GM12878 (cell line): ENCODE results near the gene MYBL2. TPM values are rescaled to one million over a fixed set of nuclear protein-coding genes. Genes with fewer than 3 reads are reported as not detected.

ENCODE experiments used
- ATAC-seq: fragments of 200-7000 bp; cut with Tn5 transposase; 3 replicates; pipeline ENCODE4 v1.9.1; 2020; ENCODE audit warnings: mild to moderate bottlenecking, moderate library complexity
- BruUV-seq: library from RNA; stranded (reverse); fragments of 400-500 nt; replicated peaks from 2 replicates; lab custom pipeline; 2021; lab: Mats Ljungman, UMichigan
- CTCF ChIA-PET: fragments of 300-600 bp; sonication (Branson Sonifier 250); formaldehyde crosslinking; extraction: SDS; loops from one replicate; lab custom pipeline; 2021; ENCODE audit warnings: inconsistent platforms; lab: Yijun Ruan, JAX
- POLR2A ChIA-PET: fragments of 350-600 bp; formaldehyde crosslinking; extraction: SDS; loops from one replicate; lab custom pipeline; 2021; ENCODE audit warnings: inconsistent platforms; lab: Charles Lee
- RAD21 ChIA-PET: fragments of 300-600 bp; sonication (Branson Sonifier 250); formaldehyde crosslinking; loops from one replicate; lab custom pipeline; 2023; ENCODE audit warnings: antibody characterized with exemption; ENCODE audit not compliant: unreplicated experiment; lab: Charles Lee
- SMC1A ChIA-PET: fragments of 300-600 bp; sonication (Branson Sonifier 250); formaldehyde crosslinking; loops from one replicate; lab custom pipeline; 2023; ENCODE audit not compliant: unreplicated experiment, uncharacterized antibody; lab: Charles Lee
- DNase-seq: peaks from one replicate; pipeline ENCODE4 v3.0.0-alpha.2; 2011; ENCODE audit warnings: low read depth, low spot score
- FAIRE-seq: peaks from 3 replicates; lab custom pipeline; 2011; peaks lifted over from hg19 to GRCh38; lab: Jason Lieb, UNC
- H2AFZ ChIP-seq: 2 replicates; pipeline ENCODE4 v1.6.0; 2011; ENCODE audit warnings: low read depth, low read length, control low read depth; ENCODE audit not compliant: control insufficient read depth
- H3K27ac ChIP-seq: 2 replicates; pipeline ENCODE4 v1.5.1; 2011; ENCODE audit warnings: control low read depth; ENCODE audit not compliant: control insufficient read depth, insufficient read depth
- H3K27me3 ChIP-seq, 2 experiments: replicated peaks in 1 of 2; 2 replicates each; pipeline versions ENCODE4 v1.6.0 to v1.6.1; 2011; ENCODE audit warnings: low read length in 1 of 2; ENCODE audit not compliant: control insufficient read depth in 2 of 2, insufficient read depth in 2 of 2
- H3K36me3 ChIP-seq, 2 experiments: 2 replicates each; pipeline ENCODE4 v1.5.1; 2011; ENCODE audit warnings: low read length in 1 of 2; ENCODE audit not compliant: control insufficient read depth in 2 of 2, insufficient read depth in 2 of 2
- H3K4me1 ChIP-seq: 2 replicates; pipeline ENCODE4 v1.6.1; 2011; ENCODE audit warnings: mild to moderate bottlenecking, low read length, moderate library complexity, mixed read lengths; ENCODE audit not compliant: control insufficient read depth, insufficient read depth
- H3K4me2 ChIP-seq: 2 replicates; pipeline ENCODE4 v1.6.0; 2011; ENCODE audit warnings: control low read depth; ENCODE audit not compliant: control insufficient read depth, insufficient read depth
- H3K4me3 ChIP-seq: fragments of 200-600 bp; sonication (generic); 2 replicates; pipeline ENCODE4 v1.5.1; 2016
- H3K79me2 ChIP-seq: 2 replicates; pipeline ENCODE4 v1.6.0; 2011; ENCODE audit warnings: low read length; ENCODE audit not compliant: control insufficient read depth, insufficient read depth
- H3K9ac ChIP-seq: 2 replicates; pipeline ENCODE4 v1.8.0; 2011; ENCODE audit warnings: low read length, control low read depth, mixed read lengths; ENCODE audit not compliant: control insufficient read depth, insufficient read depth
- H3K9me3 ChIP-seq: replicated peaks from 3 replicates; pipeline ENCODE4 v1.5.1; 2011; ENCODE audit warnings: mild to moderate bottlenecking, low read length; ENCODE audit not compliant: control insufficient read depth, insufficient read depth
- H4K20me1 ChIP-seq: 2 replicates; pipeline ENCODE4 v1.6.0; 2011; ENCODE audit not compliant: control insufficient read depth, insufficient read depth
- BMI1 ChIP-seq: fragments of 450-650 bp; IDR thresholded peaks from 2 replicates; pipeline ENCODE4 v1.6.1; 2016; ENCODE audit warnings: mild to moderate bottlenecking, moderate library complexity, borderline replicate concordance
- E4F1 ChIP-seq: fragments of 450-650 bp; IDR thresholded peaks from 2 replicates; pipeline ENCODE4 v1.6.1; 2018; ENCODE audit warnings: borderline replicate concordance, mild to moderate bottlenecking; ENCODE audit not compliant: partially characterized antibody
- EGR1 ChIP-seq, 2 experiments: IDR thresholded peaks; 1 replicate in 1 of 2; 2 replicates in 1 of 2; pipeline ENCODE4 v1.6.1; 2011 to 2012; ENCODE audit warnings: low read depth in 2 of 2, low read length in 2 of 2, borderline replicate concordance in 1 of 2, mild to moderate bottlenecking in 1 of 2, moderate library complexity in 1 of 2
- FOXM1 ChIP-seq: IDR thresholded peaks from 2 replicates; pipeline ENCODE4 v1.6.1; 2012; ENCODE audit warnings: low read depth, mild to moderate bottlenecking, inconsistent platforms, low read length, moderate library complexity
- KDM1A ChIP-seq: fragments of 200-600 bp; sonication (generic); IDR thresholded peaks from 2 replicates; pipeline ENCODE4 v1.6.1; 2016; ENCODE audit warnings: borderline replicate concordance
- MEF2B ChIP-seq: fragments of 450-650 bp; IDR thresholded peaks from 2 replicates; pipeline ENCODE4 v1.6.1; 2018; ENCODE audit warnings: mild to moderate bottlenecking, moderate library complexity; ENCODE audit not compliant: partially characterized antibody, poor library complexity, severe bottlenecking
- MTA3 ChIP-seq: IDR thresholded peaks from 2 replicates; pipeline ENCODE4 v1.6.1; 2012; ENCODE audit warnings: low read length, inconsistent platforms, borderline replicate concordance
- NFIC ChIP-seq: IDR thresholded peaks from 2 replicates; pipeline ENCODE4 v1.6.1; 2012; ENCODE audit warnings: low read depth, mild to moderate bottlenecking, inconsistent platforms, low read length, moderate library complexity
- NRF1 ChIP-seq: conservative IDR thresholded peaks from 2 replicates; pipeline ENCODE4 v1.6.1; 2011; ENCODE audit warnings: mild to moderate bottlenecking, low read depth, low read length, improper control_type of control experiment
- PML ChIP-seq: IDR thresholded peaks from 2 replicates; pipeline ENCODE4 v1.6.1; 2012; ENCODE audit warnings: low read length, inconsistent platforms
- RAD51 ChIP-seq: fragments of 450-650 bp; IDR thresholded peaks from 2 replicates; pipeline ENCODE4 v1.6.1; 2016; ENCODE audit warnings: moderate library complexity, mild to moderate bottlenecking, inconsistent platforms
- RB1 ChIP-seq: fragments of 450-650 bp; formaldehyde crosslinking; IDR thresholded peaks from 2 replicates; pipeline ENCODE4 v1.6.1; 2017; ENCODE audit warnings: mild to moderate bottlenecking, borderline replicate concordance
- RCOR1 ChIP-seq: conservative IDR thresholded peaks from 2 replicates; pipeline ENCODE4 v1.6.1; 2012; ENCODE audit warnings: low read depth, low read length, improper control_type of control experiment
- RUNX3 ChIP-seq: IDR thresholded peaks from 2 replicates; pipeline ENCODE4 v1.6.1; 2012; ENCODE audit warnings: low read length, inconsistent platforms
- SMAD5 ChIP-seq: IDR thresholded peaks from 2 replicates; pipeline ENCODE4 v1.6.1; 2016; ENCODE audit warnings: antibody characterized with exemption, low read depth
- SREBF2 ChIP-seq: IDR thresholded peaks from 2 replicates; pipeline ENCODE4 v1.6.1; 2012; ENCODE audit warnings: mild to moderate bottlenecking, low read length
- ZBTB40 ChIP-seq: fragments of 450-650 bp; IDR thresholded peaks from 2 replicates; pipeline ENCODE4 v1.6.1; 2016; ENCODE audit warnings: mild to moderate bottlenecking, moderate library complexity, borderline replicate concordance
- WGBS: methylation state at CpG from one replicate; pipeline ENCODE4 v1.1.6; 2016; ENCODE audit warnings: low lambda C conversion rate; ENCODE audit not compliant: insufficient replicate concordance, insufficient coverage; ENCODE audit errors: missing lambda C conversion rate; 5-methylcytosine and 5-hydroxymethylcytosine counted together
- in situ Hi-C: fragments of 300-500 bp; cut with MboI; formaldehyde crosslinking; loops from 9 replicates; pipeline ENCODE4 v1.14.3; 2018; ENCODE audit warnings: mixed read lengths
- intact Hi-C: fragments of 100-400 bp; cut with micrococcal nuclease; formaldehyde crosslinking; loops from one replicate; pipeline ENCODE4 v1.14.2; 2022; ENCODE audit not compliant: unreplicated experiment
- polyA plus RNA-seq, 11 experiments: library from polyadenylated mRNA; depleted of rRNA in 4 of 11; unstranded in 6 of 11; stranded (reverse) in 5 of 11; fragments of >200 nt; fragmentation: Nextera tagmentation in 4 of 11; fragmentation: Illumina TruSeq in 1 of 11; extraction: Ambion mirVana in 4 of 11; extraction: Trizol in 1 of 11; gene quantifications; 1 replicate in 1 of 11; 2 replicates in 10 of 11; pipeline versions ENCODE4 v1.2.1 to v1.2.3, GENCODE V29; 2011 to 2016; ENCODE audit warnings: inconsistent platforms in 2 of 11, missing spikeins in 2 of 11, low read depth in 1 of 11
- total RNA-seq, 4 experiments: library from RNA; depleted of rRNA in 3 of 4; stranded (reverse); fragments of >200 nt in 3 of 4; fragmentation: Illumina TruSeq in 1 of 4; extraction: Trizol in 1 of 4; gene quantifications; 2 replicates each; pipeline versions ENCODE4 v1.2.1 to v1.2.3, GENCODE V29; 2013 to 2021

Gene MYBL2
- total and polyA plus RNA-seq, 10 of the 15 experiments (the other 5 are each of a cell fraction or from before 2014, with no cell fraction given) = 4.5 to 213 (median 74.2) TPM

GRCh38 chr20:43752561-43753301, 85.8 kb downstream of the MYBL2 start (continued):
- peak; percentile 100 for TF ChIP-seq RUNX3
- TF ChIP-seq RB1 = no peak
- TF ChIP-seq NRF1 = no peak
- TF ChIP-seq E4F1 = no peak
- peak; percentile 98 for TF ChIP-seq FOXM1
- TF ChIP-seq NFIC = peak; percentile 96
- TF ChIP-seq RAD51 = 0 out of 2 replicates have a peak, but pooled peaks have one; percentile 14
- TF ChIP-seq MEF2B = peak; percentile 63
- TF ChIP-seq PML = no peak; the same call in 1 of the 2 replicates

- Histone ChIP-seq H3K27ac (no peak overlapping the region), H3K4me1 (peaks cover 28% of the 10 kb centered on the region), H3K9ac (no peak overlapping the region), H2AFZ (no peak overlapping the region), H3K79me2 (no peaks in the 10 kb centered on the region), H3K9me3 (no peaks in the 10 kb centered on the region; the same call in 2 of the 3 replicates), H3K36me3 (no peaks in the 10 kb centered on the region), H3K27me3 (no peaks in the 10 kb centered on the region), H3K4me3 (no peak overlapping the region), H4K20me1 (no peaks in the 10 kb centered on the region), H3K4me2 (no peak overlapping the region)
- 96% methylated on average over 7 of the region's 7 CpGs for WGBS
- in situ Hi-C loops (no loop called here), intact Hi-C loops (no loop called here)
- ChIA-PET POLR2A (interaction anchor here (0.6 kb wide), 1 partner anchor 36 kb away, joined by 3 read pairs; no protein-coding TSS in a partner anchor), CTCF (no interaction called here), SMC1A (interaction anchor here (1.1 to 2.2 kb wide), 3 partner anchors 21 to 323 kb away, joined by 3 to 10 read pairs (median 4); no protein-coding TSS in a partner anchor), RAD21 (no interaction called here)
- DNase-seq (no peak), FAIRE-seq (no peak), ATAC-seq (no peak)
- no TSS peak for BruUV-seq
- TF ChIP-seq RCOR1 = no peak
- no peak for TF ChIP-seq SMAD5
- TF ChIP-seq PML = no peak
- TF ChIP-seq ZBTB40 = no peak
- TF ChIP-seq BMI1 = no peak
- TF ChIP-seq EGR1 (IDR thresholded peaks at IDR 0.05; ENCODE audit: borderline replicate concordance in 1 of 2, low read depth in 2 of 2, low read length in 2 of 2) = no peak
- no peak for TF ChIP-seq SREBF2
- TF ChIP-seq KDM1A = no peak
- no peak for TF ChIP-seq MTA3
Measured at GRCh38 chr20:43755390-43755789, 88.5 kb downstream of the MYBL2 start.
